SK-N-SH (cell line): ENCODE measurements around the gene FAM151A. TPM values are rescaled to one million over a fixed set of nuclear protein-coding genes. Genes with fewer than 3 reads are reported as not detected.

Experiments
- CTCF ChIA-PET: fragments of 300-600, 350-600 bp; formaldehyde crosslinking; extraction: SDS; loops from one replicate; lab custom pipeline; 2021; lab: Yijun Ruan, JAX
- POLR2A ChIA-PET: fragments of 350-600 bp; sonication (Branson Sonifier 250); formaldehyde crosslinking; extraction: SDS; loops from one replicate; lab custom pipeline; 2020; ENCODE audit warnings: antibody characterized with exemption, inconsistent platforms; lab: Yijun Ruan, JAX
- DNase-seq: peaks from one replicate; pipeline ENCODE4 v3.0.0; 2012
- H2AFZ ChIP-seq: fragments of 200-600 bp; sonication (generic); 2 replicates; pipeline ENCODE4 v1.8.1; 2016; ENCODE audit warnings: antibody characterized with exemption, mild to moderate bottlenecking, low read depth
- H3F3A ChIP-seq: fragments of 200-600 bp; sonication (generic); replicated peaks from 2 replicates; pipeline ENCODE3; 2016; ENCODE audit warnings: antibody characterized with exemption, mild to moderate bottlenecking; ENCODE audit not compliant: insufficient read depth
- H3K27ac ChIP-seq, 2 experiments: fragments of 200-500 bp in 1 of 2; fragments of 200-600 bp in 1 of 2; sonication (Bioruptor generic) in 1 of 2; sonication (generic), shearing (Covaris generic) in 1 of 2; 2 replicates each; pipeline versions ENCODE4 v1.5.1 to v1.6.1; 2014 to 2016; ENCODE audit warnings: low read depth in 2 of 2, inconsistent platforms in 1 of 2, low read length in 1 of 2, mild to moderate bottlenecking in 1 of 2, mixed read lengths in 1 of 2
- H3K27me3 ChIP-seq: fragments of 200-600 bp; sonication (generic), shearing (Covaris generic); 2 replicates; pipeline ENCODE4 v1.6.1; 2016; ENCODE audit warnings: mixed run types; ENCODE audit not compliant: insufficient read depth
- H3K36me3 ChIP-seq, 2 experiments: fragments of 200-500 bp in 1 of 2; fragments of 200-600 bp in 1 of 2; sonication (Bioruptor generic) in 1 of 2; sonication (generic) in 1 of 2; replicated peaks in 1 of 2; 2 replicates each; pipeline versions ENCODE3 to v1.5.1; 2014 to 2016; ENCODE audit warnings: low read length in 1 of 2, mild to moderate bottlenecking in 1 of 2; ENCODE audit not compliant: insufficient read depth in 2 of 2, control insufficient read depth in 1 of 2
- H3K4me1 ChIP-seq, 2 experiments: fragments of 200-500 bp in 1 of 2; fragments of 200-600 bp in 1 of 2; sonication (Bioruptor generic) in 1 of 2; sonication (generic), shearing (Covaris generic) in 1 of 2; 2 replicates each; pipeline versions ENCODE4 v1.5.1 to v1.6.1; 2014 to 2016; ENCODE audit warnings: low read depth in 1 of 2, low read length in 1 of 2, mixed run types in 1 of 2; ENCODE audit not compliant: insufficient read depth in 2 of 2, control insufficient read depth in 1 of 2
- H3K4me2 ChIP-seq: fragments of 200-600 bp; sonication (generic), shearing (Covaris generic); 2 replicates; pipeline ENCODE4 v1.6.1; 2017; ENCODE audit warnings: mixed run types
- H3K4me3 ChIP-seq, 2 experiments: fragments of 200-500 bp in 1 of 2; fragments of 200-600 bp in 1 of 2; sonication (Bioruptor generic) in 1 of 2; sonication (generic), shearing (Covaris generic) in 1 of 2; 2 replicates each; pipeline versions ENCODE4 v1.5.1 to v1.8.1; 2014 to 2016; ENCODE audit warnings: low read depth in 2 of 2, inconsistent platforms in 1 of 2, low read length in 1 of 2, mild to moderate bottlenecking in 1 of 2, mixed read lengths in 1 of 2, moderate library complexity in 1 of 2
- H3K79me2 ChIP-seq: fragments of 200-600 bp; sonication (generic); 2 replicates; pipeline ENCODE4 v1.8.1; 2017; ENCODE audit warnings: mild to moderate bottlenecking; ENCODE audit not compliant: insufficient read depth
- H3K9ac ChIP-seq: fragments of 200-600 bp; sonication (generic); 2 replicates; pipeline ENCODE4 v1.6.1; 2017; ENCODE audit warnings: mixed run types
- H3K9me2 ChIP-seq: fragments of 200-600 bp; sonication (generic); 2 replicates; pipeline ENCODE4 v1.6.1; 2017; ENCODE audit warnings: mixed run types
- H3K9me3 ChIP-seq: fragments of 200-600 bp; sonication (generic); 2 replicates; pipeline ENCODE4 v1.6.1; 2017; ENCODE audit warnings: mixed run types, mild to moderate bottlenecking, moderate library complexity
- H4K20me1 ChIP-seq: fragments of 200-600 bp; sonication (generic); 2 replicates; pipeline ENCODE4 v1.6.1; 2017; ENCODE audit warnings: mild to moderate bottlenecking, mixed run types; ENCODE audit not compliant: insufficient read depth
- CHD2 ChIP-seq: fragments of 150-350 bp; IDR thresholded peaks from 2 replicates; pipeline ENCODE4 v1.6.1; 2018; ENCODE audit warnings: low read length; ENCODE audit not compliant: partially characterized antibody
- ELF1 ChIP-seq: IDR thresholded peaks from 2 replicates; pipeline ENCODE4 v1.4.0; 2012
- FOXM1 ChIP-seq: IDR thresholded peaks from 2 replicates; pipeline ENCODE4 v1.4.0; 2012; ENCODE audit warnings: low read depth, mild to moderate bottlenecking
- GATA2 ChIP-seq: sonication (generic); formaldehyde crosslinking; IDR thresholded peaks from 2 replicates; pipeline ENCODE4 v1.5.0; 2020; ENCODE audit warnings: mild to moderate bottlenecking, missing genetic modification reagents
- NFIC ChIP-seq: IDR thresholded peaks from 2 replicates; pipeline ENCODE4 v1.4.0; 2012; ENCODE audit warnings: borderline replicate concordance
- NRF1 ChIP-seq: IDR thresholded peaks from 2 replicates; pipeline ENCODE4 v1.6.1; 2012; ENCODE audit warnings: low read depth, mild to moderate bottlenecking, low read length
- POLR2AphosphoS5 ChIP-seq: IDR thresholded peaks from 2 replicates; pipeline ENCODE4 v1.6.1; 2012; ENCODE audit warnings: low read depth, low read length
- RCOR1 ChIP-seq: fragments of 150-350 bp; IDR thresholded peaks from 2 replicates; pipeline ENCODE4 v1.6.1; 2017; ENCODE audit warnings: antibody characterized with exemption, low read length
- RFX5 ChIP-seq: IDR thresholded peaks from 2 replicates; pipeline ENCODE4 v1.6.1; 2012; ENCODE audit warnings: mild to moderate bottlenecking, improper control_type of control experiment, low read length
- RXRA ChIP-seq: IDR thresholded peaks from 2 replicates; pipeline ENCODE4 v1.4.0; 2012; ENCODE audit warnings: low read depth, mild to moderate bottlenecking, borderline replicate concordance
- SIN3A ChIP-seq: IDR thresholded peaks from 2 replicates; pipeline ENCODE4 v1.6.1; 2012; ENCODE audit warnings: low read depth, mild to moderate bottlenecking, low read length, moderate library complexity, borderline replicate concordance
- WGBS: methylation state at CpG from one replicate; pipeline ENCODE4 v1.1.6; 2017; ENCODE audit warnings: low lambda C conversion rate; 5-methylcytosine and 5-hydroxymethylcytosine counted together
- polyA plus RNA-seq, 3 experiments: library from polyadenylated mRNA; depleted of rRNA; stranded (reverse); fragments of >200 nt; gene quantifications; 2 replicates each; pipeline ENCODE4 v1.2.3, GENCODE V29; 2012
- TF ChIP-seq, protein P1 (sequence below): IDR thresholded peaks from 2 replicates; pipeline ENCODE4 v1.4.0; 2012; ENCODE audit warnings: low read depth
- TF ChIP-seq, protein P2 (sequence below): IDR thresholded peaks from 2 replicates; pipeline ENCODE4 v1.4.0; 2012; ENCODE audit warnings: low read depth, borderline replicate concordance
- TF ChIP-seq, protein P3 (sequence below): IDR thresholded peaks from 2 replicates; pipeline ENCODE4 v1.4.0; 2012; ENCODE audit warnings: low read depth, borderline replicate concordance
- TF ChIP-seq, protein P4 (sequence below): fragments of 200-600 bp; sonication (generic); IDR thresholded peaks from 2 replicates; pipeline ENCODE4 v1.6.1; 2017; ENCODE audit warnings: antibody characterized with exemption, mild to moderate bottlenecking, moderate library complexity

FAM151A gene
- polyA plus RNA-seq, 1 of the 3 experiments (the other 2 are of a cell fraction), result not detected

- no peak overlapping the region for H2AFZ ChIP-seq
- no peaks in the 10 kb centered on the region for H3K79me2 ChIP-seq
- POLR2A ChIA-PET, result no interaction called here
- no peaks in the 10 kb centered on the region for H3K9me3 ChIP-seq
- H3K4me3 ChIP-seq, result no peak overlapping the region
- H3K4me2 ChIP-seq, result no peak overlapping the region
- no peak for DNase-seq
- H3K4me1 ChIP-seq, result peaks cover 0 to 21% of the 10 kb centered on the region in 2 experiments; a peak in 1 of 4 replicates
- TF ChIP-seq, protein P1, sequence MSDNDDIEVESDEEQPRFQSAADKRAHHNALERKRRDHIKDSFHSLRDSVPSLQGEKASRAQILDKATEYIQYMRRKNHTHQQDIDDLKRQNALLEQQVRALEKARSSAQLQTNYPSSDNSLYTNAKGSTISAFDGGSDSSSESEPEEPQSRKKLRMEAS, result no peak
- no peak for TF ChIP-seq SIN3A
- TF ChIP-seq RXRA, result no peak
- TF ChIP-seq NFIC, result no peak
- TF ChIP-seq, protein P2, sequence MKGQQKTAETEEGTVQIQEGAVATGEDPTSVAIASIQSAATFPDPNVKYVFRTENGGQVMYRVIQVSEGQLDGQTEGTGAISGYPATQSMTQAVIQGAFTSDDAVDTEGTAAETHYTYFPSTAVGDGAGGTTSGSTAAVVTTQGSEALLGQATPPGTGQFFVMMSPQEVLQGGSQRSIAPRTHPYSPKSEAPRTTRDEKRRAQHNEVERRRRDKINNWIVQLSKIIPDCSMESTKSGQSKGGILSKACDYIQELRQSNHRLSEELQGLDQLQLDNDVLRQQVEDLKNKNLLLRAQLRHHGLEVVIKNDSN, result no peak
- no peak for TF ChIP-seq GATA2 (CRISPR knock-in tag)
- TF ChIP-seq RFX5, result no peak
- TF ChIP-seq ELF1, result no peak
- TF ChIP-seq, protein P3, sequence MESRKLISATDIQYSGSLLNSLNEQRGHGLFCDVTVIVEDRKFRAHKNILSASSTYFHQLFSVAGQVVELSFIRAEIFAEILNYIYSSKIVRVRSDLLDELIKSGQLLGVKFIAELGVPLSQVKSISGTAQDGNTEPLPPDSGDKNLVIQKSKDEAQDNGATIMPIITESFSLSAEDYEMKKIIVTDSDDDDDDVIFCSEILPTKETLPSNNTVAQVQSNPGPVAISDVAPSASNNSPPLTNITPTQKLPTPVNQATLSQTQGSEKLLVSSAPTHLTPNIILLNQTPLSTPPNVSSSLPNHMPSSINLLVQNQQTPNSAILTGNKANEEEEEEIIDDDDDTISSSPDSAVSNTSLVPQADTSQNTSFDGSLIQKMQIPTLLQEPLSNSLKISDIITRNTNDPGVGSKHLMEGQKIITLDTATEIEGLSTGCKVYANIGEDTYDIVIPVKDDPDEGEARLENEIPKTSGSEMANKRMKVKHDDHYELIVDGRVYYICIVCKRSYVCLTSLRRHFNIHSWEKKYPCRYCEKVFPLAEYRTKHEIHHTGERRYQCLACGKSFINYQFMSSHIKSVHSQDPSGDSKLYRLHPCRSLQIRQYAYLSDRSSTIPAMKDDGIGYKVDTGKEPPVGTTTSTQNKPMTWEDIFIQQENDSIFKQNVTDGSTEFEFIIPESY, result no peak
- TF ChIP-seq RCOR1, result no peak
- TF ChIP-seq, protein P4, sequence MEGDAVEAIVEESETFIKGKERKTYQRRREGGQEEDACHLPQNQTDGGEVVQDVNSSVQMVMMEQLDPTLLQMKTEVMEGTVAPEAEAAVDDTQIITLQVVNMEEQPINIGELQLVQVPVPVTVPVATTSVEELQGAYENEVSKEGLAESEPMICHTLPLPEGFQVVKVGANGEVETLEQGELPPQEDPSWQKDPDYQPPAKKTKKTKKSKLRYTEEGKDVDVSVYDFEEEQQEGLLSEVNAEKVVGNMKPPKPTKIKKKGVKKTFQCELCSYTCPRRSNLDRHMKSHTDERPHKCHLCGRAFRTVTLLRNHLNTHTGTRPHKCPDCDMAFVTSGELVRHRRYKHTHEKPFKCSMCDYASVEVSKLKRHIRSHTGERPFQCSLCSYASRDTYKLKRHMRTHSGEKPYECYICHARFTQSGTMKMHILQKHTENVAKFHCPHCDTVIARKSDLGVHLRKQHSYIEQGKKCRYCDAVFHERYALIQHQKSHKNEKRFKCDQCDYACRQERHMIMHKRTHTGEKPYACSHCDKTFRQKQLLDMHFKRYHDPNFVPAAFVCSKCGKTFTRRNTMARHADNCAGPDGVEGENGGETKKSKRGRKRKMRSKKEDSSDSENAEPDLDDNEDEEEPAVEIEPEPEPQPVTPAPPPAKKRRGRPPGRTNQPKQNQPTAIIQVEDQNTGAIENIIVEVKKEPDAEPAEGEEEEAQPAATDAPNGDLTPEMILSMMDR, result no peak
- no peak for TF ChIP-seq POLR2AphosphoS5
- no peak for TF ChIP-seq CHD2
- no peak for TF ChIP-seq FOXM1
- TF ChIP-seq NRF1, result no peak
- TF ChIP-seq, all 33 proteins: peak for 0
- Histone ChIP-seq H3K9me2 (no peaks in the 10 kb centered on the region), H3F3A (no peaks in the 10 kb centered on the region), H4K20me1 (no peaks in the 10 kb centered on the region), H3K27ac (no peak overlapping the region), H3K9ac (no peak overlapping the region), H3K36me3 (peaks cover 0 to 18% of the 10 kb centered on the region in 2 experiments), H3K27me3 (no peaks in the 10 kb centered on the region)
- WGBS, result 90% methylated on average over 7 of the region's 7 CpGs
- CTCF ChIA-PET, result no interaction called here
Measured at GRCh38 chr1:54604051-54604450, 19.3 kb downstream of the FAM151A start.
